ENCODE results near the gene CBX8. TPM values are rescaled to one million over a fixed set of nuclear protein-coding genes. Genes with fewer than 3 reads are reported as not detected.

The CBX8 gene
- total and polyA plus RNA-seq, 2 of the 13 experiments (the other 11 are each of a cell fraction or from before 2014, with no cell fraction given), result 0.34 to 12.6 TPM

GRCh38 chr17:79843816-79844800, 47.2 kb upstream of the CBX8 start (continued):
- TF ChIP-seq ZNF576 (CRISPR knock-in tag; IDR thresholded peaks at IDR 0.05) (no peak), MXI1 (IDR thresholded peaks at IDR 0.05; ENCODE audit: borderline replicate concordance, low read depth, low read length) (no peak), SMARCE1 (IDR thresholded peaks at IDR 0.05; ENCODE audit: borderline replicate concordance) (no peak), RCOR2 (CRISPR knock-in tag; IDR thresholded peaks at IDR 0.05) (no peak), HOXA5 (CRISPR knock-in tag; IDR thresholded peaks at IDR 0.05) (no peak; the same call in 1 of the 2 replicates), MTF2 (CRISPR knock-in tag; IDR thresholded peaks at IDR 0.05; ENCODE audit: borderline replicate concordance) (peak; percentile 91; the same call in 1 of the 2 replicates), PRDM15 (CRISPR knock-in tag; IDR thresholded peaks at IDR 0.05) (no peak), MAX (IDR thresholded peaks at IDR 0.05) (peak; percentile 86), ZNF430 (CRISPR knock-in tag; IDR thresholded peaks at IDR 0.05) (peak; percentile 63; the same call in 1 of the 2 replicates), SSRP1 (CRISPR knock-in tag; IDR thresholded peaks at IDR 0.05) (peak; percentile 22; the same call in 1 of the 2 replicates), KLF11 (CRISPR knock-in tag; IDR thresholded peaks at IDR 0.05) (0 out of 2 replicates have a peak, but pooled peaks have one; percentile 23), REL (CRISPR knock-in tag; conservative IDR thresholded peaks at IDR 0.05) (0 out of 2 replicates have a peak, but pooled peaks have one; percentile 67), HOXA7 (CRISPR knock-in tag; IDR thresholded peaks at IDR 0.05) (no peak), ELF1 (CRISPR knock-in tag; IDR thresholded peaks at IDR 0.05) (no peak; the same call in 1 of the 2 replicates), ZSCAN29 (CRISPR knock-in tag; conservative IDR thresholded peaks at IDR 0.05) (peak; percentile 97), LRRFIP1 (CRISPR knock-in tag; conservative IDR thresholded peaks at IDR 0.05) (no peak), AHR (CRISPR knock-in tag; IDR thresholded peaks at IDR 0.05) (peak; percentile 59; the same call in 1 of the 2 replicates), MBNL3 (CRISPR knock-in tag; conservative IDR thresholded peaks at IDR 0.05) (no peak)
- TF ChIP-seq, protein P1, sequence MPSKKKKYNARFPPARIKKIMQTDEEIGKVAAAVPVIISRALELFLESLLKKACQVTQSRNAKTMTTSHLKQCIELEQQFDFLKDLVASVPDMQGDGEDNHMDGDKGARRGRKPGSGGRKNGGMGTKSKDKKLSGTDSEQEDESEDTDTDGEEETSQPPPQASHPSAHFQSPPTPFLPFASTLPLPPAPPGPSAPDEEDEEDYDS (CRISPR knock-in tag; IDR thresholded peaks at IDR 0.05), result no peak; the same call in 1 of the 2 replicates
- TF ChIP-seq, protein P2, sequence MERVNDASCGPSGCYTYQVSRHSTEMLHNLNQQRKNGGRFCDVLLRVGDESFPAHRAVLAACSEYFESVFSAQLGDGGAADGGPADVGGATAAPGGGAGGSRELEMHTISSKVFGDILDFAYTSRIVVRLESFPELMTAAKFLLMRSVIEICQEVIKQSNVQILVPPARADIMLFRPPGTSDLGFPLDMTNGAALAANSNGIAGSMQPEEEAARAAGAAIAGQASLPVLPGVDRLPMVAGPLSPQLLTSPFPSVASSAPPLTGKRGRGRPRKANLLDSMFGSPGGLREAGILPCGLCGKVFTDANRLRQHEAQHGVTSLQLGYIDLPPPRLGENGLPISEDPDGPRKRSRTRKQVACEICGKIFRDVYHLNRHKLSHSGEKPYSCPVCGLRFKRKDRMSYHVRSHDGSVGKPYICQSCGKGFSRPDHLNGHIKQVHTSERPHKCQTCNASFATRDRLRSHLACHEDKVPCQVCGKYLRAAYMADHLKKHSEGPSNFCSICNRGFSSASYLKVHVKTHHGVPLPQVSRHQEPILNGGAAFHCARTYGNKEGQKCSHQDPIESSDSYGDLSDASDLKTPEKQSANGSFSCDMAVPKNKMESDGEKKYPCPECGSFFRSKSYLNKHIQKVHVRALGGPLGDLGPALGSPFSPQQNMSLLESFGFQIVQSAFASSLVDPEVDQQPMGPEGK (CRISPR knock-in tag; IDR thresholded peaks at IDR 0.05), result peak; percentile 85

Measured in HepG2 (cell line).